Astrocyte (in vitro differentiated cells and primary cell): ENCODE measurements around the gene C3orf20. TPM values are rescaled to one million over a fixed set of nuclear protein-coding genes. Genes with fewer than 3 reads are reported as not detected.

Experiments used
- DNase-seq: peaks from one replicate; pipeline ENCODE4 v3.0.0-alpha.2; 2010; ENCODE audit warnings: low read depth
- FAIRE-seq: peaks from 2 replicates; lab custom pipeline; 2011; peaks lifted over from hg19 to GRCh38; lab: Jason Lieb, UNC
- H2AFZ ChIP-seq: 2 replicates; pipeline ENCODE4 v1.6.0; 2012; ENCODE audit warnings: low read depth, low read length, inconsistent platforms
- H3K27ac ChIP-seq: 2 replicates; pipeline ENCODE4 v1.5.1; 2011; ENCODE audit warnings: low read depth, low read length, inconsistent platforms
- H3K27me3 ChIP-seq: 2 replicates; pipeline ENCODE4 v1.6.0; 2011; ENCODE audit warnings: low read length, inconsistent platforms; ENCODE audit not compliant: insufficient read depth
- H3K36me3 ChIP-seq: 2 replicates; pipeline ENCODE4 v1.5.1; 2011; ENCODE audit warnings: low read length, inconsistent platforms; ENCODE audit not compliant: insufficient read depth
- H3K4me1 ChIP-seq: 2 replicates; pipeline ENCODE4 v1.5.1; 2011; ENCODE audit warnings: low read length, inconsistent platforms; ENCODE audit not compliant: insufficient read depth
- H3K4me2 ChIP-seq: 2 replicates; pipeline ENCODE4 v1.6.0; 2012; ENCODE audit warnings: low read length, inconsistent platforms
- H3K4me3 ChIP-seq: 2 replicates; pipeline ENCODE4 v1.5.1; 2011; ENCODE audit warnings: low read depth, mild to moderate bottlenecking, low read length, inconsistent platforms; ENCODE audit not compliant: insufficient read depth
- H3K79me2 ChIP-seq: 2 replicates; pipeline ENCODE4 v1.6.0; 2012; ENCODE audit warnings: mild to moderate bottlenecking, low read length, inconsistent platforms; ENCODE audit not compliant: insufficient read depth
- H3K9ac ChIP-seq: 2 replicates; pipeline ENCODE4 v1.6.0; 2012; ENCODE audit warnings: mild to moderate bottlenecking, low read length, inconsistent platforms
- H3K9me3 ChIP-seq: 2 replicates; pipeline ENCODE4 v1.5.1; 2012; ENCODE audit warnings: low read depth, mild to moderate bottlenecking, low read length, inconsistent platforms; ENCODE audit not compliant: insufficient read depth
- H4K20me1 ChIP-seq: 2 replicates; pipeline ENCODE4 v1.6.0; 2012; ENCODE audit warnings: low read length, inconsistent platforms; ENCODE audit not compliant: insufficient read depth
- H3K27ac Mint-ChIP-seq: one replicate; pipeline ENCODE4 v1.8.0; 2021; ENCODE audit warnings: mild to moderate bottlenecking, mixed read lengths; ENCODE audit not compliant: unreplicated experiment
- H3K27me3 Mint-ChIP-seq: one replicate; pipeline ENCODE4 v1.8.0; 2021; ENCODE audit warnings: low read depth, mixed read lengths; ENCODE audit not compliant: unreplicated experiment
- H3K36me3 Mint-ChIP-seq: one replicate; pipeline ENCODE4 v1.8.0; 2021; ENCODE audit warnings: low read depth, mixed read lengths; ENCODE audit not compliant: unreplicated experiment
- H3K4me1 Mint-ChIP-seq: one replicate; pipeline ENCODE4 v1.8.0; 2021; ENCODE audit warnings: low read depth, mixed read lengths; ENCODE audit not compliant: unreplicated experiment
- H3K4me3 Mint-ChIP-seq: one replicate; pipeline ENCODE4 v1.8.0; 2021; ENCODE audit warnings: mild to moderate bottlenecking, moderate library complexity, mixed read lengths; ENCODE audit not compliant: unreplicated experiment
- H3K9me3 Mint-ChIP-seq: one replicate; pipeline ENCODE4 v1.8.0; 2021; ENCODE audit warnings: mild to moderate bottlenecking, mixed read lengths; ENCODE audit not compliant: unreplicated experiment
- EZH2 ChIP-seq: IDR thresholded peaks from 2 replicates; pipeline ENCODE4 v1.6.1; 2012; ENCODE audit warnings: mild to moderate bottlenecking, low read length, inconsistent platforms; ENCODE audit not compliant: insufficient read depth
- total RNA-seq: library from RNA; stranded (reverse); gene quantifications from 2 replicates; pipeline ENCODE4 v1.2.1, GENCODE V29; 2021
- TF ChIP-seq, protein P1 (sequence below): IDR thresholded peaks from 2 replicates; pipeline ENCODE4 v1.5.1; 2011; ENCODE audit warnings: low read depth, mild to moderate bottlenecking, inconsistent platforms, low read length, moderate library complexity; ENCODE audit not compliant: insufficient read depth

The C3orf20 gene
- total RNA-seq, 1 donor from 2014 or later: 0.16 TPM

- H3K4me1 ChIP-seq: no peaks in the 10 kb centered on the region
- peak; percentile 9 for DNase-seq
- no peak overlapping the region for H3K4me3 ChIP-seq
- peaks cover 4% of the 10 kb centered on the region for H4K20me1 ChIP-seq
- H2AFZ ChIP-seq: no peak overlapping the region
- H3K9ac ChIP-seq: no peak overlapping the region
- H3K79me2 ChIP-seq: no peaks in the 10 kb centered on the region
- no peaks in the 10 kb centered on the region for H3K4me1 Mint-ChIP-seq
- no peak overlapping the region for H3K27ac Mint-ChIP-seq
- FAIRE-seq: no peak
- no peak overlapping the region for H3K4me2 ChIP-seq
- no peak overlapping the region for H3K27ac ChIP-seq
- no peaks in the 10 kb centered on the region for H3K9me3 ChIP-seq
- H3K27me3 Mint-ChIP-seq: peaks cover 4% of the 10 kb centered on the region
- H3K27me3 ChIP-seq: no peaks in the 10 kb centered on the region
- H3K36me3 Mint-ChIP-seq: peaks cover 6% of the 10 kb centered on the region
- H3K4me3 Mint-ChIP-seq: no peak overlapping the region
- H3K9me3 Mint-ChIP-seq: no peaks in the 10 kb centered on the region
- H3K36me3 ChIP-seq: no peaks in the 10 kb centered on the region
- no peak for TF ChIP-seq EZH2
- TF ChIP-seq, protein P1, sequence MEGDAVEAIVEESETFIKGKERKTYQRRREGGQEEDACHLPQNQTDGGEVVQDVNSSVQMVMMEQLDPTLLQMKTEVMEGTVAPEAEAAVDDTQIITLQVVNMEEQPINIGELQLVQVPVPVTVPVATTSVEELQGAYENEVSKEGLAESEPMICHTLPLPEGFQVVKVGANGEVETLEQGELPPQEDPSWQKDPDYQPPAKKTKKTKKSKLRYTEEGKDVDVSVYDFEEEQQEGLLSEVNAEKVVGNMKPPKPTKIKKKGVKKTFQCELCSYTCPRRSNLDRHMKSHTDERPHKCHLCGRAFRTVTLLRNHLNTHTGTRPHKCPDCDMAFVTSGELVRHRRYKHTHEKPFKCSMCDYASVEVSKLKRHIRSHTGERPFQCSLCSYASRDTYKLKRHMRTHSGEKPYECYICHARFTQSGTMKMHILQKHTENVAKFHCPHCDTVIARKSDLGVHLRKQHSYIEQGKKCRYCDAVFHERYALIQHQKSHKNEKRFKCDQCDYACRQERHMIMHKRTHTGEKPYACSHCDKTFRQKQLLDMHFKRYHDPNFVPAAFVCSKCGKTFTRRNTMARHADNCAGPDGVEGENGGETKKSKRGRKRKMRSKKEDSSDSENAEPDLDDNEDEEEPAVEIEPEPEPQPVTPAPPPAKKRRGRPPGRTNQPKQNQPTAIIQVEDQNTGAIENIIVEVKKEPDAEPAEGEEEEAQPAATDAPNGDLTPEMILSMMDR: no peak
Measured at GRCh38 chr3:14680716-14681115, 5.8 kb downstream of the C3orf20 start.

GRCh38 chr3:14684447-14684846 is 9.5 kb downstream of the C3orf20 start:
- Mint-ChIP-seq H3K9me3 (no peaks in the 10 kb centered on the region), H3K4me1 (no peaks in the 10 kb centered on the region), H3K4me3 (no peak overlapping the region), H3K27ac (no peak overlapping the region), H3K36me3 (peaks cover 3% of the 10 kb centered on the region), H3K27me3 (peaks cover 13% of the 10 kb centered on the region)
- DNase-seq: no peak
- no peak for TF ChIP-seq EZH2
- TF ChIP-seq, protein P1: no peak
- H3K27ac ChIP-seq: no peak overlapping the region
- no peaks in the 10 kb centered on the region for H4K20me1 ChIP-seq
- H3K79me2 ChIP-seq: no peaks in the 10 kb centered on the region
- H3K9ac ChIP-seq: no peak overlapping the region
- H3K36me3 ChIP-seq: no peaks in the 10 kb centered on the region
- H3K4me3 ChIP-seq: no peak overlapping the region
- no peak overlapping the region for H3K4me2 ChIP-seq
- H3K9me3 ChIP-seq: no peaks in the 10 kb centered on the region
- no peak overlapping the region for H2AFZ ChIP-seq
- H3K4me1 ChIP-seq: no peaks in the 10 kb centered on the region
- FAIRE-seq: no peak
- no peaks in the 10 kb centered on the region for H3K27me3 ChIP-seq

DNA sequence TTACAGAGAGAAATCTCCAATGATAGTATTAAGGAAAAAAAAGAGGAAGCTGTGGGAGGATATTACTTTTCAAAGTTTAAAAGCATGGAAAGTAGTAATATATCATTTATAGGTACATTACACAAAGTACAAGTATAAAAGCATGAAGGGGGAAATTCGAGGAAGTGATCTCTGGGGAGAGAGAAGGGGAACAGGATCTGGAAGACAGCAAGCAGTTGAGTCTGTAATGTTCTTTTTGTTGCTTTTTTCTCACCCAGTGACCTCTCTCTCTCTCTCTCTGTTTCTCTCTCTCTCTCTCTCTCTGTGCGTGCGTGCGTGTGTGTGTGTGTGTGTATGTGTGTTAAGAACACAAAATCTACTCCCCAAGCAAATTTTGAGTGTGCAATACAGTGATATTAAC is 10.2 kb downstream of the C3orf20 start:
- peaks cover 20% of the 10 kb centered on the region for H3K27me3 Mint-ChIP-seq
- H3K9me3 Mint-ChIP-seq: no peaks in the 10 kb centered on the region
- no peak overlapping the region for H3K4me3 Mint-ChIP-seq
- H3K27ac ChIP-seq: no peak overlapping the region
- H3K79me2 ChIP-seq: no peaks in the 10 kb centered on the region
- H4K20me1 ChIP-seq: no peaks in the 10 kb centered on the region
- no peak overlapping the region for H3K4me3 ChIP-seq
- H3K27ac Mint-ChIP-seq: no peak overlapping the region
- H2AFZ ChIP-seq: no peak overlapping the region
- FAIRE-seq (no peak), DNase-seq (no peak)
- H3K36me3 Mint-ChIP-seq: peaks cover 7% of the 10 kb centered on the region
- H3K27me3 ChIP-seq: no peaks in the 10 kb centered on the region
- no peak for TF ChIP-seq EZH2
- TF ChIP-seq, protein P1: no peak
- H3K4me1 ChIP-seq: no peaks in the 10 kb centered on the region
- H3K9me3 ChIP-seq: no peaks in the 10 kb centered on the region
- H3K4me1 Mint-ChIP-seq: no peaks in the 10 kb centered on the region
- H3K4me2 ChIP-seq: no peak overlapping the region
- no peak overlapping the region for H3K9ac ChIP-seq
- H3K36me3 ChIP-seq: no peaks in the 10 kb centered on the region
